NCI-H2107 treated with DMSO at 0.1 percent for 48 hours (cell line): ENCODE data around the gene SLC7A9.
"Not testable (repeated sequence)": the region's sequence is repeated elsewhere in the genome, so short reads cannot be mapped to it uniquely, and the experiment has no call there.

Experiments
- DNase-seq: peaks from one replicate; lab custom pipeline; 2025; ENCODE audit not compliant: unreplicated experiment; lab: John Stamatoyannopoulos, UW

The SLC7A9 gene

GRCh38 chr19:32885255-32885654 is 15.7 kb upstream of the SLC7A9 start:
- not testable (repeated sequence) for DNase-seq

DNA sequence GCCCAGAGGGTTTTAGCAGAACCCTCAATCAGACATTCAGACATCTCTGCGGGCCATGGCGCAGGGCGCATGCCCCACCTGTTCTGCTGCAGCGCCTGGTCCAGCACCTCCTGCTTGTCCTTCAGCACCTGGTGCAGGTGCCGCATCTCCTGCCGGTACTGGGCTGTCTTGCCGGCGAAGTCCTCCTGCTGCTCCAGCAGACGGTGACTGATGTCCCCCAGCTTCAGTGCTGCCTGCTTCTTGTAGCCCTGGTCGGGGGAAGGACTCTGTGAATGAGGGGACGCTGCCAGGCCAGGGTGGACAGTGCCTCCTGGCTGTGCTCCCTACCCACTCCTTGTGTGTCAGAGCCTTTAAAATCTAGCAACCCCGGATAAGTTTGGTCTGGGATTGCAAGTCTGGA is 12.2 kb upstream of the SLC7A9 start:
- DNase-seq, result no peak

DNA sequence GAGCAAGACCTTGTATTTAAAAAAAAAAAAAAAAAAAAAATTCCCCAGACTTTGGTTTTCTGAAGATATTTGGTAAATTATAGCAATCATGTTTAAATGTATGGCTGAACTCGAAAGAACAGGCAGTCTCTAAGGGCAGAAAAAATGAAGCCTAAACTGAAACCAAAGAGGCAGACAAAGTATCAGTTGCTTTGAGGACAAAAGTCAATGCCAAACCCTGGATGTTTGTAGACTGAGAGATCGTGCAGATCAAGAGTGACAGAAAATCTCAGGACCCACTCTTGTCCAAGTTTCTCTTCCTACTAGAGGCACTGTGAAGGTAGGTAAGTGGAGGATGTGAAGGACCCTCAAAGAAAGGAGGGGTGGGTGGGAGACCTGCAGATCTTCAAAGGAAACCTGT is 11.1 kb upstream of the SLC7A9 start:
- no peak for DNase-seq

DNA sequence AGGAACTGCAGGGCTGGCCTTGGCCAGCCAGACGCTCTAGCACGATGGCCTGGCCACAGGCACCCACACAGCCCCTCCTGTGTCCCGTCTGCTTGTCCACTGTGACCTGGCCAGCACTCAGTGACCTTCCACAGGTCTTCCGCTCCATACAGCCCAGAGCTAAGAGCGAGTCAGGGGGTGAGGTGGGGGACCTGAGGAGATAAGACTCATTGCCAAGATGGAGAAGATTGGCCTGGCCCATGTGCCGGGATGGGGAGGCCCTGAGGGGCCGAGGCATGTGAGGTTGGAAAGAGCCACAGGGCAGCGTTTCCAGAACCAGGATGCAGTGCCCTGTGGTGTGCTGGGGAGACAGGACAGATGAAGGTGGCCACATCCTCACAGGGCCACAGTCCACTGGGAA is 10.2 kb upstream of the SLC7A9 start:
- no peak for DNase-seq

- no peak for DNase-seq
Observed at GRCh38 chr19:32878988-32879387, 9.4 kb upstream of the SLC7A9 start.

DNA sequence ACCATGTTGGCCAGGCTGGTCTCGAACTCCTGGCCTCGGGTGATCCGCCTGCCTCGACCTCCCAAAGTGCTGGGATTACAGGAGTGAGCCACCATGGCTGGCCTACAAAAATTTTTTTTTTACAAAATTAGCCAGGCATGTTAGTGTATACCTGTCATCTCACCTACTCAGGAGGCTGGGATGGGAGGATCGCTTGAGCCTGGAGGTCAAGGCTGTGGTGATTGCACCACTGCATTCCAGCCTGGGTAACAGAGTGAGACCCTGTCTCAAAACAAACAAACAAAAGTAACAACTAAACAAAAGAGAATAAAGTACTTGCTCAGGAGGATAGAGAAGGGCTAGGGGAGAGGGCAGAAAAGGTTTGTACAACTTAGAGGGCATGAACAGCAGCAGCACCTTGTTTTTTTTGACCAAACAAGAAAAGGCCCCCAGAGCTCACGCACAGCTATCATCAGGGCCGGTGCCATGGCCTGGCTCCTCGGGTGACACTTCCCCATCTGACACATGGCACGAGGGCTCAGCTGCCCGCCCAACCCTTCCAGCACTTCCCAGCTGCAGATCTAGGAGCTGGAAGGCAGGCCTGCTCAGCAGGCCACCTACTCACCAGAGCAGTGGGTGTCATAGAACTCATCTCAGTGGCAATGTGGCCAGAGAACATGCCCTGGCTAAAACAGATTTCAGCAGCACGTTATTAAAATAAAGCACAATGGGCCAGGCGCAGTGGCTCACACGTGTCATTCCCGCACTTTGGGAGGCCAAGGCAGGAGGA is 8.6 kb upstream of the SLC7A9 start:
- no peak for DNase-seq

DNA sequence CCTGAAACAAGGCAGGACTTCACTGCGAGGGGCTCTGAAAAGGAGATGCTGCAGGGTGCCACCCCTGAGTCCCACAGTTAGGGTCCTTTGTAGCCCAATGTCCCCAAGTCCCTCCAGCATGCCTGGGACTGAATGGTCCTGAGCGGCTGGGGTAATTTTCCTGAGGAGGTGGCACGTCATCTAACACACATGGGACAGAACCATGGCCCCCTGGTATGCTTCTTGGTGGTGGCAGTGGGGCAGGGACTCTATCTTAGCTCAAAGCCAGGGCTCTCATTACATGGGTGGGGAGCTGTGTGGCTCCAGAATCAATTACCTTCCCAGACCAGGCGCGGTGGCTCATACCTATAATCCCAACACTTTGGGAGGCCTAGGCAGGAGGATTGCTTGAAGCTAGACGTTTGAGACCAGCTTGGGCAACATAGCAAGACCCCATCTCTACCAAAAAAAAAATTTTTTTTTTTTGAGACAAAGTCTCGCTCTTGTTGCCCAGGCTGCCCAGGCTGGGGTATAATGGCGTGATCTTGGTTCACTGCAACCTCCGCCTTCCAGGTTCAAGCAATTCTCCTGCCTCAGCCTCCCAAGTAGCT is 7.9 kb upstream of the SLC7A9 start:
- no peak for DNase-seq

- no peak for DNase-seq
Observed at GRCh38 chr19:32876919-32877285, 7.3 kb upstream of the SLC7A9 start.

DNA sequence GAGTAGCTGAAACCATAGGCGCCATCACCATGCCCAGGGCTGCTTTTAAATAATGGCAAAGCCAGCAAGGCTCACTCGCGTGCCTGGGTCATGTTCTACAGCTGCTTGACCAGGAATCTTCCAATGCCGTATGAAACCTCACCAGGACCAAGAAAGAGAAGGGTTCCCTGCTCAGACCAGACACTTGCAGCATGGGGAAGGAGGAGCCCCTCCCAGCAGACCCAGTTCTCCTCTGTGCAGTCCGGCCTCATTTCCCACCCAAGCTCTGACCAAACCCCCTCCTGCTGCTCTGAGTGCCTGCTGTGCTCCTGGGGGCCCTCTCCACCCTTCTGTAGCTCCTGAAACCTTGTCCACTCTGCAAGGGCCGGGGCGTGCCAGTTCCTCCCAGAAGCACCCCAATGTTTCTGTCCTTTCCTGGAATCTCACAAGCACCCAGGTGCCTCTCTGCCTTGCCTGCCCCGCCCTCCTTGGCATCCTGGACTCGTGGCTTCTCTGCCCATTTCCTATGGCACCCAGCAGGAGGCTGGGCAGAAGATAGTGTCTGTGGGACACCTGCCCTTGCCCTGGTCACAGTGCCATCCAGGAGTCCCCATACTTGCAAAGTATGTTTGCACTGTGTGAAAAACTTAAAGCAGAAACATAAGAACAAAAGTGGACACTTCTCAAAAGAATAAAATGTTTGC is 6.8 kb upstream of the SLC7A9 start:
- no peak for DNase-seq

GRCh38 chr19:32875428-32875827 is 5.9 kb upstream of the SLC7A9 start:
- DNase-seq, result no peak

DNA sequence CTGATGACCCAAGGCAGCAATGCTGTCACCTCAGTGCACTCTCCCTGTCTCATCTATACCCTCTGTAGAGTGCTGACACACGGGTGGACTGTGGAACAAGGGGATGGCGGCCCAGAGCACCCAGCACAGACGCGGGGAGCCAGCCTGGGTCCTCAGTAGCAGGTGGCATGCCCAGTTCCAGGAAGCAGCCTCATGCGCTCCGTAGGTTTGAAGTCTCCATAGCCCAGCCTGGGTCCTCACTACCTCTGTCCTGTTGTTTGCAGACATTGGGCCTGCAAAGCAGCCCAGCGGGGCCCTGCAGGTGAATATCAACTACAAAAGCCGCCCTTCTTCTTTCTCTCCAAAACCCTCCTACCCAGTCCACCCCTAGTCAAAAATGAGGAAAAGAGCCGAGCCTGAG is 5.0 kb upstream of the SLC7A9 start:
- no peak for DNase-seq

- DNase-seq, result no peak
Observed at GRCh38 chr19:32873247-32873959, 3.8 kb upstream of the SLC7A9 start.

DNA sequence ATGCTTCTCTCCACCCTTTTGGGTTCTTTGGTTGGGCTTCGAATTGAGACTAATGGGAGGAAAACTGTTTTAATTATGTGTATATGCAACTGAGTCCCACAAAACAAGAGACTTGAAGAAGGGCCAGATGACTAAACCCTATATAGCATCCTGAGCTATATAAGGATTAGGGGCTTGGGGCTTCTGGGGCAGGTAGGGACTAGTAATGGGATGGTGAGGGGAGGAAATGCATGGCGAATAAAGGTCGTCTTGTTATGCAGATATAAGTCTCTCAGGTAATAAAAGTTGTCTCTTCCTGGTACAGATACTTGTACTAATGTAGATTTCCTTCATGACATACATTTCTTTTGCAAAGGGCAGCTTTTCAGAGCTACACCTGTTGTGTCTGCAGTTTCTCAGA is 2.8 kb upstream of the SLC7A9 start:
- no peak for DNase-seq

- DNase-seq, result no peak
Observed at GRCh38 chr19:32870981-32871451, 1.4 kb upstream of the SLC7A9 start.

GRCh38 chr19:32869966-32870573 is 503 bp upstream of the SLC7A9 start:
- DNase-seq, result no peak

- no peak for DNase-seq
Observed at GRCh38 chr19:32868206-32868950, 1.2 kb downstream of the SLC7A9 start.

GRCh38 chr19:32867436-32867835 is 2.1 kb downstream of the SLC7A9 start:
- not testable (repeated sequence) for DNase-seq

DNA sequence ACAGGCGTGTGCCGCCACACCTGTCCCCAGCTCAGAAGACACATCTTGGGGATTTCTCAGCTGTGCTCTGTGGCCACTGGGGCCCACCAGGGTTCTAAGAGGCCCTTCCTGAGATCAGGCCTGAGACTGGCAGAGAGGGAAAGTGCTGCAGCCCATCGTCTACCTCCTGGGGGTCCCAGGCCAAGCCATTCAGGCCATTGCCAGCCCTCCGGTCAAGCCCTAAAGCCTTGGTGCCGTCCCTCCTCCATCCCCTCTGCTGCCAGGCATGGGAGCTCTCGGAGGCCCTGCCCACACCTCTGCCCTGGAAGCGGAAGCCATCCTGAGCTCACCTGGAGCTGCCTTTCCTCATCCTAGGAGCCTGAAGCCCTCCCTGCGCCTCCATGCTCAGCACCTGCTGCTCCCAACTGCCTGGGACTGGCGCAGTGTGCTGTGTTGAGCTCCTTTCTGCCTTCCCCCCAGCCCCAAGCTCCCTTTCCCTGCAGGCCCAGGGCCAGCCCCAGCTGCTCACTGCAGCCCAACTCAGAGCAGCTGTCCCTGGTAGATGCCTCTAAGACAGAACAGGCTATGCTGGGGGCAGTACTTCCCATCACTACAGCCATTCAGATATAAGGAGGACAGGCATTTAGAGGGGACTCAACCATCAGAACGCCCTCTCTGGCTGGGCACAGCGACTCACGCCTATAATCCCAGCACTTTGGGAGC is 2.9 kb downstream of the SLC7A9 start:
- DNase-seq, result no peak

- DNase-seq, result no peak
Observed at GRCh38 chr19:32866061-32866460, 3.5 kb downstream of the SLC7A9 start.

DNA sequence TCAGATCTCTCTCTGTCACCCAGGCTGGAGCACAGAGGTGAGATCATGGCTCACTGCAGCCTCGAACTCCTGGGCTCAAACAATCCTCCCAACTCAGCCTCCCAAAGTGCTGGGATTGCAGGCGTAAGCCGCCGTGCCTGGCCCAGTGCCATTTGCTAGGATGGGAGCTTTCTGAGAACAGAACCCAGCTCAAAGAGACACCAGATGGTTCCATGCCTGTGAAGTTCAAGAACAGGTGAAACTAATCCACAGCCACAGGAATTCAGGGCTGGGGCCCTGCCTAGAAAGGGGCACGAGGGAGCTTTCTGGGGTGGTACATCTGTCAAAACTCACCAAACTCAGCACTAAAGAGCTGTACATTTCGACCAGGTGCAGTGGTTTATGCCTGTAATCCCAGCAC is 4.2 kb downstream of the SLC7A9 start:
- no peak for DNase-seq
